Activated naive CD4-positive, alpha-beta T cell treated with anti-CD3 and anti-CD28 coated beads, Interleukin-2, amount 50 U/mL, for 72 hours (primary cell): ENCODE results near the gene PNPLA7. TPM values are rescaled to one million over a fixed set of nuclear protein-coding genes. Genes with fewer than 3 reads are reported as not detected.
A peak's percentile ranks its signal among the peaks of the same experiment; 100 is the strongest.

Experiments
- ATAC-seq, 2 donors: fragments of 150-1000 bp; cut with Tn5 transposase; 2 replicates each; pipeline ENCODE4 v1.10.0; 2021; ENCODE audit warnings: mild to moderate bottlenecking in 2 of 2, moderate library complexity in 2 of 2
- DNase-seq, 2 donors: peaks; one replicate each; pipeline ENCODE4 v3.0.0; 2021 to 2022; ENCODE audit warnings: low spot score in 2 of 2
- H3K27ac Mint-ChIP-seq, 2 donors: one replicate each; pipeline ENCODE4 v1.8.0; 2022; ENCODE audit warnings: mild to moderate bottlenecking in 2 of 2, mixed read lengths in 2 of 2
- H3K36me3 Mint-ChIP-seq, 2 donors: one replicate each; pipeline ENCODE4 v1.8.0; 2022; ENCODE audit warnings: mixed read lengths in 2 of 2
- H3K9me3 Mint-ChIP-seq, 2 donors: one replicate each; pipeline ENCODE4 v1.8.0; 2022; ENCODE audit warnings: mixed read lengths in 2 of 2
- total RNA-seq, 2 donors: library from RNA; stranded (reverse); gene quantifications; one replicate each; pipeline ENCODE4 v1.2.3, GENCODE V29; 2022

Gene PNPLA7
- total RNA-seq, 2 donors from 2014 or later, result 3.7 to 4.4 TPM

GRCh38 chr9:137448602-137448962 is 101.6 kb downstream of the PNPLA7 start:
- H3K36me3 Mint-ChIP-seq, result no peaks in the 10 kb centered on the region
- H3K27ac Mint-ChIP-seq, result no peak overlapping the region
- DNase-seq, result no peak
- ATAC-seq, result no peak
- H3K9me3 Mint-ChIP-seq, result no peaks in the 10 kb centered on the region

- no peak overlapping the region for H3K27ac Mint-ChIP-seq
- H3K36me3 Mint-ChIP-seq, result no peaks in the 10 kb centered on the region
- H3K9me3 Mint-ChIP-seq, result no peaks in the 10 kb centered on the region
- DNase-seq, result no peak
- no peak for ATAC-seq
Measured at GRCh38 chr9:137447722-137448601, 102.2 kb downstream of the PNPLA7 start.

GRCh38 chr9:137446851-137447471 is 103.2 kb downstream of the PNPLA7 start:
- DNase-seq (no peak), ATAC-seq (no peak)
- Mint-ChIP-seq H3K27ac (peak overlapping the region in 1 of 2 donors; percentile 62), H3K9me3 (no peaks in the 10 kb centered on the region), H3K36me3 (peaks cover 0 to 2% of the 10 kb centered on the region in 2 donors)

- peaks cover 0 to 5% of the 10 kb centered on the region in 2 donors for H3K36me3 Mint-ChIP-seq
- DNase-seq, result no peak
- no peak for ATAC-seq
- no peaks in the 10 kb centered on the region for H3K9me3 Mint-ChIP-seq
- H3K27ac Mint-ChIP-seq, result no peak overlapping the region
Measured at GRCh38 chr9:137445930-137446431, 104.2 kb downstream of the PNPLA7 start.

- DNase-seq, result peak; percentile 80 to 92
- H3K9me3 Mint-ChIP-seq, result no peaks in the 10 kb centered on the region
- no peak overlapping the region for H3K27ac Mint-ChIP-seq
- peaks cover 0 to 5% of the 10 kb centered on the region in 2 donors for H3K36me3 Mint-ChIP-seq
- ATAC-seq, result peak; percentile 87 to 92
Measured at GRCh38 chr9:137445275-137445807, 104.9 kb downstream of the PNPLA7 start.

- DNase-seq (no peak), ATAC-seq (no peak)
- H3K36me3 Mint-ChIP-seq, result peaks cover 0 to 5% of the 10 kb centered on the region in 2 donors
Measured at GRCh38 chr9:137444106-137444790, 106.0 kb downstream of the PNPLA7 start.

GRCh38 chr9:137441935-137442321 is 108.3 kb downstream of the PNPLA7 start:
- peaks cover 0 to 5% of the 10 kb centered on the region in 2 donors for H3K36me3 Mint-ChIP-seq
- ATAC-seq (no peak), DNase-seq (no peak)
- H3K9me3 Mint-ChIP-seq, result no peaks in the 10 kb centered on the region
- no peak overlapping the region for H3K27ac Mint-ChIP-seq

More at GRCh38 chr9:137444106-137444790, 106.0 kb downstream of the PNPLA7 start:
- Mint-ChIP-seq H3K9me3 (no peaks in the 10 kb centered on the region), H3K27ac (no peak overlapping the region)

GRCh38 chr9:137441289-137441934 is 108.8 kb downstream of the PNPLA7 start, which contains the start of gene ENTPD8:
TSS of gene ENTPD8 (minus strand) at chr9:137441357. CDS start at chr9:137438285, 3,072 bp downstream.
- Mint-ChIP-seq H3K9me3 (no peaks in the 10 kb centered on the region), H3K27ac (no peak within 1 kb of the TSS), H3K36me3 (peaks cover 0 to 5% of the 10 kb centered on the region in 2 donors)
- ATAC-seq, result peak in 1 of 2 donors; percentile 39
- DNase-seq, result no peak

GRCh38 chr9:137439158-137439714 is 111.0 kb downstream of the PNPLA7 start:
- DNase-seq (no peak), ATAC-seq (no peak)
- Mint-ChIP-seq H3K36me3 (peaks cover 0 to 5% of the 10 kb centered on the region in 2 donors), H3K27ac (no peak overlapping the region), H3K9me3 (no peaks in the 10 kb centered on the region)

- ATAC-seq (no peak), DNase-seq (no peak)
- Mint-ChIP-seq H3K36me3 (peaks cover 0 to 5% of the 10 kb centered on the region in 2 donors), H3K9me3 (no peaks in the 10 kb centered on the region), H3K27ac (no peak overlapping the region)
Measured at GRCh38 chr9:137438591-137439157, 111.5 kb downstream of the PNPLA7 start.

GRCh38 chr9:137437691-137438590 is 112.3 kb downstream of the PNPLA7 start:
- Mint-ChIP-seq H3K27ac (no peak overlapping the region), H3K9me3 (no peaks in the 10 kb centered on the region), H3K36me3 (peaks cover 0 to 5% of the 10 kb centered on the region in 2 donors)
- DNase-seq (no peak), ATAC-seq (no peak)

- Mint-ChIP-seq H3K27ac (no peak overlapping the region), H3K36me3 (peaks cover 0 to 3% of the 10 kb centered on the region in 2 donors), H3K9me3 (no peaks in the 10 kb centered on the region)
- ATAC-seq (no peak), DNase-seq (no peak)
Measured at GRCh38 chr9:137436761-137437600, 113.2 kb downstream of the PNPLA7 start.

- Mint-ChIP-seq H3K36me3 (no peaks in the 10 kb centered on the region), H3K9me3 (no peaks in the 10 kb centered on the region), H3K27ac (no peak overlapping the region)
- no peak for DNase-seq
- ATAC-seq, result peak in 1 of 2 donors; percentile 18
Measured at GRCh38 chr9:137435980-137436760, 114.0 kb downstream of the PNPLA7 start.
